ENCODE results near the gene TBC1D3B.
"Not testable (repeated sequence)": the region's sequence is repeated elsewhere in the genome, so short reads cannot be mapped to it uniquely, and the experiment has no call there.

The TBC1D3B gene

DNA sequence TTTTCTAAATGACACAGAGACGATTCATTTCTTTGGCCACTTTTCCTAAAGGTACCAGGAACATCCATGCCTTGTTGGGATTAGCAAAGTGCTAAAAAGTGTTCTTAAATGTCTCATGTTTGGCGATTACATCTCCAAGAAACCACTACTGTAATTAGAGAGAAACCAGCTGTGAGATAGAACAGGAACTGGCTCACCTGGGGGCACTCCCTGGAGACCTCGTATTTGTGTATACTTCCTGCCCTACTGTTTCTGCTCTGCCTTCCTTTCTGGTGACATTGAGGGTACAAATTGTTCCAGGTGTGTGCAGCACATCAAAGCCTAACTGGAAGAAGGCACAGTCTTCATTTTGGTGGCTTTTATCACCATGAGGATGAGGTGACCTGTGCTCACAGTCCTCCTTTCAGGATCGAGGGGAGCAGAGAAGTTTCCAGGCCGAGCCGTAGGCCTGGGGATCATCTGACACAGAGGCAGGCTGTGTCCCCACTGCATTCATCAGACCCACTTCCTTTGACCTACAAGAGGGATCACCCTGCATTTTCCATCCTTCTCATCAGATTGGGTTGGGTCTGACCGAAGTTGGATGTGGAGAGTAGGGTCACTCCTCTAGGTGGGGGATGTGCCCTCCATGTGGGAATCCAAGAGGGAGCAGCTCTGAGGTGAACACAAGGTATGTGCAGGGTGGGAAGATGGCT lies 49.1 kb downstream of the TBC1D3B start:
- DNase-seq, result no peak

DNA sequence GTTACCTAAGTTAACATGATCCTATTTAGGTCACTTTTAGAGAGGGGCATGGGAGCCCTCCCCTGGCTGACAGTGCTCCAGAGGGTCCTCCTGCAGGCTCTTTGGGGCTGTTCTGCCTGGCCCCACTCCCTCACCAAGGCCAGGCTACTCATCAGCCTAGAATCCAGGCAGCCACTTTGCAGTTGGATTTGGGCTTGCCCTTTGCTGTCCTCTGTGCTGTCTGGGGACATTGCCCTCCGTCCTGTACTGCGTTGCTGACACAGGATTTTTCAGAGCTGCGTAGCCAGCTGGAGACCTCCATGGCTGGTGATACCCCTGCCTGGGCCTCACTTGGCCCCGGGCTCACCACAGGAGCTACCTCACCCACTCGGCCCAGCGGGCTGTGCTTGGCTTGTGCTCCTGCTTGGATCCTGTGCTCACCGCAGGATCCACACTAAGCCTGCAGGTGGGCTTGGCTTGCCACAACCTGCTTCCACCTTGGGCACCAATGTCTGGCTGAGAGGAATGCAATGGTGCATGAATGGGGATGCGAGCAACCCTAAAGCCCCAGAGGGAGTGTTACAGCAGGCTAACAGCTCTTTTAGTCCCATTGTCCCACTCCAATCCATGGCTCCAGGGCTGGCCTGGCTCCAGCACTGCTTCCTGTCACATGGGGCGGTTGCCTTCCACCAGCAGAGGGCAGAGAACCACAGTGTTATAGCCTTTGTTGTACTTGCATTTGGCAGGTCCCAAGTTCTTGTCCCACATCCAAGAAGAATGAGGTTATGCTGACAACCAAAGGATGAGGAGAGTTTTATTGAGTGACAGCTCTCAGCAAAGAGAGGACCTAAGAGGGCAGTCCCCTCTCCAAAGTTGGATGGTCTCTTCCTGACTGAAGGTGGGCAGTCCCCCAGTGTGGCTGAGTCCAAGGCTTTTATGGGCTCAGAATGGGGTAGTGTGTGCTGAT lies 51.3 kb downstream of the TBC1D3B start:
- no peak for DNase-seq

DNA sequence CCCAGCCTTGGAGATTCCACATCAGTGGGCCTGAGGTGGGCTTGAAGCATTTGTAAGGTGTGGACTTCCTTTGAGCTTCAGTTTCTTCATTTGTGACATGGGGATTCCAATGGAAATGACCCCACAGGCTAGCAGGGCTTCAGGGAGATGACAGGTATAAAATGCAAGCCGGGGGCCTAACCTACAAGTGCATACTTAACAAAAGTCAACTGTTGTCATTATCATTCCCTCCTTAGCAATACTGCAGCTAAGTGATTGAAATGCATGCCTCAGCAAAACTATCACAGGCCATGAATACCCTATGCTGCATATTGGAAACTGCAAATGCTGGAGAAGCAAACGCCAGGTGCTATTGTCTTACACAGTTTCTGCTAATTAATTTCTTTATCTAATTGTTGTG lies 53.0 kb downstream of the TBC1D3B start:
- DNase-seq, result no peak

DNA sequence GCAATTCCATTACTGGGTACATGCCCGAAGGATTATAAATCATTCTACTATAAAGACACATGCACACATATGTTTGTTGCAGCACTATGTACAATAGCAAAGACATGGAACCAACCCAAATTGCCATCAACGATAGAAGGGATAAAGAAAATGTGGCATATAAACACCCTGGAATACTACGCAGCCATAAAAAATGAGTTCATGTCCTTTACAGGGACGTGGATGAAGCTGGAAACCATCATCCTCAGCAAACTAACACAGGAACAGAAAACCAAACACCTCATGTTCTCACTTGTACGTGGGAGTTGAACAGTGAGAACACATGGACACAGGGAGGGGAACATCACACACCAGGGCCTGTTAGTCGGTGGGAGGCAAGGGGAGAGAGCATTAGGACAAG lies 55.3 kb downstream of the TBC1D3B start:
- DNase-seq, result not testable (repeated sequence)

DNA sequence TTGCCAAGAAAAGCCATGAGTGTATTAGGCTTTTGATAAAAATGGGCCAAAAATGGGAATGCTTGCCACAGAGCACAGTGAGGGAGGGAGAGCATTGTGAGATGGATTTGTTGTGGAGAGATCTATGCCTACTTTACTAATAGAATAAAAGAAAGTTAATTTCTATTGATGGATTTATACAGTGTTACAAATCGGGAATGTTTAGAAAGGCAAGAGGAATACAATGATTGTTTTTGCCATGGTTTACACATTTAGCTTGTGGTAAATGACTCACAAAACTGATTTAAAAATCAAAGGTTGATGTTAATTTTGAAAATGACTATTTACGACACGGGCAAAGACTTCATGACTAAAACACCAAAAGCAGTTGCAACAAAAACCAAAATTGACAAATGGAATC lies 56.2 kb downstream of the TBC1D3B start:
- no peak for DNase-seq

DNA sequence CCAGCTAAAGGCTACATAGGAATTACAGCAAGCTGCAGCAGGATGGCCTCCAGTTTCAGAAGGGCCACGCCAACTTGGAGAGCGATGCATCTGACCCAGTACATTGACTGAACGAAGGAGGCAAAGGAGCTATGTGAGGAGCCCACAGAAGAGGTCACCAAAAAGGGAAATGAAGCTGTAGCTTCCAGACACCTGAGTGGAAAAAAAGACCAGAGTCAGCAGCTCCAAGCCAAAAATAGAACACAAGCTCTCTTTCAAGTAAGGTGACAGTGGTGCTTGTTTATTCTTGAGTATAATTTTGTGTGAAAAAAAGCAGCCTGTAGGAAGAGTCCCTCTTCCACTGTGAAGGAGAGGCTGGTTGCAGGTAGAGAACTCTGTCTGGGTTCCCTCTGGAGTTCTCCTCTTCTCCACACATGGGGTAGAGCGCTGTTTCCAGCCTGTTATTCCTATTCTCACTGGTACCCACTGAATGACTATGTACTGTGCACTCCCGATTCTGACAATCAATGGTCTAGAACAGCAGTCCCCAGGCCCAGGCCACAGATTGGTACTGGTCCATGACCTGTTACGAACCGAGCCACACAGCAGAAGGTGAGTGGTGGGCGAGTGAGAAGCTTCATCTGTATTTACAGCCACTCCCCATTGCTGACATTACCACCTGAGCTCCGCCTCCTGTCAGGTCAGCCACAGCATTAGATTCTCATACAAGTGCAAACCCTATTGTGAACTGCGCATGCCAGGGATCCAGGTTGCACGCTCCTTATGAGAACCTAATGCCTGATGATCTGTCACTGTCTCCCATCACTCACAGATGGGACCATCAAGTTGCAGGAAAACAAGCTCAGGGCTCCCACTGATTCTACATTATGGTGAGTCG lies 57.7 kb downstream of the TBC1D3B start:
- no peak for DNase-seq

DNA sequence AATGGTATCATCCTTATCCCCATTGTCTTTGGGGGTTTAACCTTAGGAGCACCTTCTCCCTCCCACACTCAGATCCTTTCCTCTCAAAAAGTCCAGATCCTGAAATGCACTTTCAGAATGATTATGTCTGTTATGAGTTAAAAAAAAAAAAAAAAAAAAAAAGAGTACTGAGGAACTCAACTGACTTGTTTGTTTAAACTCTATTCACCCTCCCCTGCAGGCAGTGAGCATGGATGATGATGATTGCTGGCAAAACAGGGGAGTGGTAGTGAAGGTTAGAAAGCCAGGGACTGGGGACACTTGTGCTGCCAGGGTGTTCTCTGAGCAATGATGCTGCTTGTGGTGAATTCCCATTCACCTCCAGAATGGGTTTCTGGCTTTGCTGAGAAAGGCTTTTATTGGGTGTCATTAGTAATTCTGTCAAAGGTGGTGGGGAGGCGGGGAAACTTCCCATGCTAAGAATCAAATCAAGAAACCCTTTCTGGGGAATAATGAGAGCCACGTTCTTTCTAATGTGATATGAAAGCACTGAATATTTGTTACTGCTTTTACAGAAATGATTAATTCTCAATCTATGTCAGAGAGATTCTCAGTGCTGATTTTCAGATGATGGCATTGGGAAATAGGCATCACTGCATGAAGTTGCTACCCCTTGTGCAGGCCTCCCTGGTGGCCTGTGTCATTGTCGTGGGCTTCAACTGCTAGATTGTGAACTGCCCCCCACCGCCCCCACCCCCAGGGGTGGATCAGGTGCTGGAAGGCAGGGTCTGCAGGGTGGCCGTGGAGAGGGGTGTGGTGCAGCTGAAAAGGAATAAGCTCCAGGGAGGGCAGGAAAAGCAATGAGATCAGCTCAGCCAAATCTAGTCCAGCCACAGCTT lies 58.7 kb downstream of the TBC1D3B start:
- DNase-seq, result no peak
